ENCODE measurements around the gene TLR10.
"Not testable (repeated sequence)": the region's sequence is repeated elsewhere in the genome, so short reads cannot be mapped to it uniquely, and the experiment has no call there.

Gene TLR10

GRCh38 chr4:38782452-38783108 is at the start of gene TLR10:
Gene TLR10 (minus strand): TSS chr4:38782990. CDS start chr4:38775590, 7,400 bp downstream.
- DNase-seq = peak; percentile 67

GRCh38 chr4:38832206-38832605 is 49.4 kb upstream of the TLR10 start:
- DNase-seq = no peak

- no peak for DNase-seq
Measured at GRCh38 chr4:38831653-38832052, 48.9 kb upstream of the TLR10 start.

GRCh38 chr4:38829237-38829636 is 46.4 kb upstream of the TLR10 start:
- DNase-seq = no peak

GRCh38 chr4:38823766-38824165 is 41.0 kb upstream of the TLR10 start:
- DNase-seq = no peak

- no peak for DNase-seq
Measured at GRCh38 chr4:38822748-38823303, 40.0 kb upstream of the TLR10 start.

GRCh38 chr4:38821739-38822138 is 38.9 kb upstream of the TLR10 start:
- DNase-seq = no peak

GRCh38 chr4:38820329-38821061 is 37.7 kb upstream of the TLR10 start:
- no peak for DNase-seq

GRCh38 chr4:38819569-38819968 is 36.8 kb upstream of the TLR10 start:
- DNase-seq = no peak

- no peak for DNase-seq
Measured at GRCh38 chr4:38818441-38818976, 35.7 kb upstream of the TLR10 start.

- no peak for DNase-seq
Measured at GRCh38 chr4:38815885-38816782, 33.3 kb upstream of the TLR10 start.

GRCh38 chr4:38814386-38814785 is 31.6 kb upstream of the TLR10 start:
- no peak for DNase-seq

GRCh38 chr4:38811297-38811696 is 28.5 kb upstream of the TLR10 start:
- no peak for DNase-seq

- not testable (repeated sequence) for DNase-seq
Measured at GRCh38 chr4:38807462-38807861, 24.7 kb upstream of the TLR10 start.

GRCh38 chr4:38806251-38806650 is 23.5 kb upstream of the TLR10 start:
- DNase-seq = not testable (repeated sequence)

- peak; percentile 16 for DNase-seq
Measured at GRCh38 chr4:38805530-38806145, 22.8 kb upstream of the TLR10 start.

GRCh38 chr4:38804654-38805295 is 22.0 kb upstream of the TLR10 start, which contains the start of gene TLR1:
Gene TLR1 (minus strand): TSS chr4:38804791. CDS start chr4:38798831, 5,960 bp downstream.
- DNase-seq = peak; percentile 46

GRCh38 chr4:38803833-38804653 is 21.3 kb upstream of the TLR10 start:
- no peak for DNase-seq

- no peak for DNase-seq
Measured at GRCh38 chr4:38802561-38803355, 20.0 kb upstream of the TLR10 start.

GRCh38 chr4:38800961-38801450 is 18.2 kb upstream of the TLR10 start:
- no peak for DNase-seq
